H9 (cell line): ENCODE measurements around the gene ST13. TPM values are rescaled to one million over a fixed set of nuclear protein-coding genes. Genes with fewer than 3 reads are reported as not detected.

Source experiments
- DNase-seq: peaks from one replicate; pipeline ENCODE4 v3.0.0-alpha.2; 2017
- H2AFZ ChIP-seq: one replicate; pipeline ENCODE4 v1.6.1; 2013; ENCODE audit warnings: mild to moderate bottlenecking, low read length, control low read depth, moderate library complexity
- H2AK5ac ChIP-seq: 2 replicates; pipeline ENCODE4 v1.6.1; 2013; ENCODE audit warnings: low read length, control low read depth, mixed read lengths; ENCODE audit not compliant: insufficient read length
- H2BK120ac ChIP-seq: one replicate; pipeline ENCODE4 v1.6.1; 2013; ENCODE audit warnings: low read depth, mild to moderate bottlenecking, low read length, control low read depth, inconsistent platforms; ENCODE audit not compliant: poor library complexity, severe bottlenecking
- H2BK12ac ChIP-seq: 2 replicates; pipeline ENCODE4 v1.6.1; 2013; ENCODE audit warnings: low read length, control low read depth, mixed read lengths, low read depth; ENCODE audit not compliant: insufficient read length
- H2BK15ac ChIP-seq: 2 replicates; pipeline ENCODE4 v1.6.1; 2013; ENCODE audit warnings: low read depth, low read length, control low read depth
- H2BK20ac ChIP-seq: one replicate; pipeline ENCODE4 v1.6.1; 2013; ENCODE audit warnings: low read depth, mild to moderate bottlenecking, low read length, control low read depth, inconsistent platforms; ENCODE audit not compliant: poor library complexity, severe bottlenecking
- H2BK5ac ChIP-seq: 2 replicates; pipeline ENCODE4 v1.6.1; 2013; ENCODE audit warnings: low read length, control low read depth, mixed read lengths; ENCODE audit not compliant: insufficient read length
- H3K14ac ChIP-seq: 2 replicates; pipeline ENCODE4 v1.6.1; 2013; ENCODE audit warnings: low read length, control low read depth; ENCODE audit not compliant: insufficient read depth
- H3K18ac ChIP-seq: 2 replicates; pipeline ENCODE4 v1.6.1; 2013; ENCODE audit warnings: low read depth, mild to moderate bottlenecking, mixed read lengths, low read length, control low read depth; ENCODE audit not compliant: insufficient read length
- H3K23ac ChIP-seq: 2 replicates; pipeline ENCODE4 v1.6.1; 2013; ENCODE audit warnings: low read length, control low read depth, mixed read lengths, low read depth; ENCODE audit not compliant: insufficient read length
- H3K23me2 ChIP-seq: 2 replicates; pipeline ENCODE4 v1.6.1; 2013; ENCODE audit warnings: low read depth, mild to moderate bottlenecking, mixed read lengths, low read length, control low read depth; ENCODE audit not compliant: insufficient read length, poor library complexity, severe bottlenecking
- H3K27ac ChIP-seq: 2 replicates; pipeline ENCODE4 v1.5.1; 2013; ENCODE audit warnings: low read length, control low read depth, mixed read lengths, low read depth; ENCODE audit not compliant: insufficient read length
- H3K27me3 ChIP-seq: 2 replicates; pipeline ENCODE4 v1.6.1; 2013; ENCODE audit warnings: low read length, control low read depth, inconsistent platforms; ENCODE audit not compliant: insufficient read depth
- H3K4ac ChIP-seq: 2 replicates; pipeline ENCODE4 v1.6.1; 2013; ENCODE audit warnings: low read depth, mild to moderate bottlenecking, control low read depth, inconsistent platforms, low read length, moderate library complexity
- H3K4me1 ChIP-seq: 2 replicates; pipeline ENCODE4 v1.6.1; 2013; ENCODE audit warnings: low read length, control low read depth, inconsistent platforms; ENCODE audit not compliant: insufficient read depth
- H3K4me2 ChIP-seq: 2 replicates; pipeline ENCODE4 v1.6.1; 2013; ENCODE audit warnings: low read length, control low read depth, mixed read lengths; ENCODE audit not compliant: insufficient read length, insufficient read depth
- H3K56ac ChIP-seq: 2 replicates; pipeline ENCODE4 v1.6.1; 2013; ENCODE audit warnings: low read depth, mild to moderate bottlenecking, mixed read lengths, low read length, control low read depth; ENCODE audit not compliant: insufficient read length
- H3K79me1 ChIP-seq: 2 replicates; pipeline ENCODE4 v1.6.1; 2013; ENCODE audit warnings: low read depth, mild to moderate bottlenecking, moderate library complexity, low read length, control low read depth, inconsistent platforms; ENCODE audit not compliant: insufficient read depth, poor library complexity, severe bottlenecking
- H3K79me2 ChIP-seq: 2 replicates; pipeline ENCODE4 v1.6.1; 2013; ENCODE audit warnings: low read length, control low read depth, inconsistent platforms; ENCODE audit not compliant: insufficient read depth
- H3K9ac ChIP-seq: 2 replicates; pipeline ENCODE4 v1.6.1; 2013; ENCODE audit warnings: low read length, control low read depth, mixed read lengths; ENCODE audit not compliant: insufficient read length; ENCODE audit errors: extremely low read depth
- H3K9me3 ChIP-seq: one replicate; pipeline ENCODE4 v1.6.1; 2013; ENCODE audit warnings: low read depth, low read length, inconsistent platforms; ENCODE audit not compliant: control insufficient read depth
- H3T11ph ChIP-seq: one replicate; pipeline ENCODE4 v1.6.1; 2013; ENCODE audit warnings: mild to moderate bottlenecking, low read length, control low read depth, inconsistent platforms
- H4K20me1 ChIP-seq: one replicate; pipeline ENCODE4 v1.6.1; 2013; ENCODE audit not compliant: control insufficient read depth, insufficient read length, insufficient read depth
- H4K5ac ChIP-seq: 2 replicates; pipeline ENCODE4 v1.6.1; 2013; ENCODE audit warnings: low read depth, mild to moderate bottlenecking, mixed read lengths, low read length, control low read depth; ENCODE audit not compliant: insufficient read length
- H4K8ac ChIP-seq: replicated peaks from 2 replicates; pipeline ENCODE4 v1.6.1; 2013; ENCODE audit warnings: low read length, control low read depth, mixed read lengths, low read depth; ENCODE audit not compliant: insufficient read length
- H4K91ac ChIP-seq: 2 replicates; pipeline ENCODE4 v1.6.1; 2013; ENCODE audit warnings: low read depth, mild to moderate bottlenecking, moderate library complexity, mixed read lengths, low read length, control low read depth; ENCODE audit not compliant: insufficient read length
- H3K27ac Mint-ChIP-seq, 3 experiments: 2 replicates in 2 of 3; 3 replicates in 1 of 3; pipeline ENCODE4 v1.8.0; 2020 to 2021; ENCODE audit warnings: mixed read lengths in 3 of 3, mild to moderate bottlenecking in 1 of 3, moderate library complexity in 1 of 3
- H3K27me3 Mint-ChIP-seq: 2 replicates; pipeline ENCODE4 v1.8.0; 2021; ENCODE audit warnings: low read depth, mild to moderate bottlenecking, moderate library complexity, mixed read lengths
- H3K36me3 Mint-ChIP-seq, 3 experiments: 2 replicates in 2 of 3; 3 replicates in 1 of 3; pipeline ENCODE4 v1.8.0; 2020 to 2021; ENCODE audit warnings: low read depth in 3 of 3, mixed read lengths in 3 of 3; ENCODE audit not compliant: insufficient read depth in 1 of 3
- H3K4me1 Mint-ChIP-seq, 2 experiments: 2 replicates each; pipeline ENCODE4 v1.8.0; 2020; ENCODE audit warnings: mixed read lengths in 2 of 2
- H3K4me3 Mint-ChIP-seq, 2 experiments: 2 replicates in 1 of 2; 3 replicates in 1 of 2; pipeline ENCODE4 v1.8.0; 2020 to 2021; ENCODE audit warnings: mild to moderate bottlenecking in 2 of 2, mixed read lengths in 2 of 2, moderate library complexity in 1 of 2
- H3K9me3 Mint-ChIP-seq, 2 experiments: 2 replicates in 1 of 2; 3 replicates in 1 of 2; pipeline ENCODE4 v1.8.0; 2020; ENCODE audit warnings: mild to moderate bottlenecking in 2 of 2, mixed read lengths in 2 of 2, moderate library complexity in 1 of 2
- WGBS: extraction: QIAGEN DNeasy Blood & Tissue Kit; methylation state at CpG from one replicate; pipeline ENCODE4 v1.1.7; 2013; ENCODE audit warnings: missing lambda C conversion rate, low lambda C conversion rate, mixed read lengths; ENCODE audit not compliant: insufficient read length; ENCODE audit errors: extremely low coverage; 5-methylcytosine and 5-hydroxymethylcytosine counted together
- total RNA-seq: library from RNA; stranded (reverse); gene quantifications from 2 replicates; pipeline ENCODE4 v1.2.1, GENCODE V29; 2021
- TF ChIP-seq, protein P1 (sequence below): fragments of 200-600 bp; sonication (generic); conservative IDR thresholded peaks from 3 replicates; pipeline ENCODE4 v1.8.0; 2021; ENCODE audit warnings: antibody characterized with exemption, mild to moderate bottlenecking

ST13 gene
- total RNA-seq, 1 experiment from 2014 or later, result 353 TPM

DNA sequence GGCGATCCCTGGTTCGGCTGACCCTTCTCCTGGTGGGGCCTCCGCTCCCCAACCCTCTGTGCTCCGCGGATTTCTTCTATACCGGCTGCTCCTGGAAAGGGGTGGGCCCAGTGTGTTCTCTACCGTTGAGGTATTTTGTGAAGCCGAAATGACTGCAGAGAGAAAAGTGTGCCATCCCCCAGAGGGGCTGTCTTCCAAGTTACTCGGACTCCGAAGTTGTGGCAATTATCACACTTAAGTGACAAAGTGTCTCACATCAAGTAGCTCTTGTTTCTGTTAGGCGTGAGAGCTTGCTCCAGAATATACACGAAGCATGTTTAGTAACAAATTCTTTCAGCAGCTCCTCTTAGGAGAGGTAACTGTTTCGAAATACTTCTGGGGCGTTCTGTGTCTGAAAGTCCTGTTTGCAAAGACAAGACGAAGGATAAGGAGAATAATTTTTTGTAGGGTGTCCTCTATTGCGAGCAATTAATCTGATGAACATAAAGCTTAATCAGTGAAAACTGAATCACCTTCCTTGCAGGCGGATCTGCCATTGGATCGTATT, 943 bp upstream of the ST13 start:
- no peak overlapping the region for H2BK12ac ChIP-seq
- no peak overlapping the region for H2AK5ac ChIP-seq
- H3K4ac ChIP-seq, result no peak overlapping the region
- peak overlapping the region; percentile 90 for H3K14ac ChIP-seq
- Mint-ChIP-seq H3K4me3 (peak overlapping the region; percentile 99), H3K9me3 (no peaks in the 10 kb centered on the region), H3K27ac (peak overlapping the region; percentile 99 to 100 (median 100)), H3K4me1 (peaks cover 26 to 28% of the 10 kb centered on the region in 2 experiments), H3K27me3 (no peaks in the 10 kb centered on the region), H3K36me3 (peaks cover 5 to 21% (median 20%) of the 10 kb centered on the region in 3 experiments)
- no peak overlapping the region for H2AFZ ChIP-seq
- peak overlapping the region; percentile 88 for H3K9ac ChIP-seq
- H2BK120ac ChIP-seq, result no peak overlapping the region
- no peak overlapping the region for H2BK5ac ChIP-seq
- H3K79me2 ChIP-seq, result peaks cover 50% of the 10 kb centered on the region; the same call in 1 of the 2 replicates
- no peak overlapping the region for H4K91ac ChIP-seq
- no peak overlapping the region for H2BK20ac ChIP-seq
- H3K9me3 ChIP-seq, result no peaks in the 10 kb centered on the region
- no peak overlapping the region for H3K23ac ChIP-seq
- H4K20me1 ChIP-seq, result no peaks in the 10 kb centered on the region
- H3T11ph ChIP-seq, result no peak overlapping the region
- WGBS, result no CpG with 5 or more reads among the region's 18 CpGs
- peaks cover 5% of the 10 kb centered on the region for H3K23me2 ChIP-seq
- peaks cover 2% of the 10 kb centered on the region; the same call in 1 of the 2 replicates for H3K4me1 ChIP-seq
- H3K27me3 ChIP-seq, result no peaks in the 10 kb centered on the region
- TF ChIP-seq, protein P1, sequence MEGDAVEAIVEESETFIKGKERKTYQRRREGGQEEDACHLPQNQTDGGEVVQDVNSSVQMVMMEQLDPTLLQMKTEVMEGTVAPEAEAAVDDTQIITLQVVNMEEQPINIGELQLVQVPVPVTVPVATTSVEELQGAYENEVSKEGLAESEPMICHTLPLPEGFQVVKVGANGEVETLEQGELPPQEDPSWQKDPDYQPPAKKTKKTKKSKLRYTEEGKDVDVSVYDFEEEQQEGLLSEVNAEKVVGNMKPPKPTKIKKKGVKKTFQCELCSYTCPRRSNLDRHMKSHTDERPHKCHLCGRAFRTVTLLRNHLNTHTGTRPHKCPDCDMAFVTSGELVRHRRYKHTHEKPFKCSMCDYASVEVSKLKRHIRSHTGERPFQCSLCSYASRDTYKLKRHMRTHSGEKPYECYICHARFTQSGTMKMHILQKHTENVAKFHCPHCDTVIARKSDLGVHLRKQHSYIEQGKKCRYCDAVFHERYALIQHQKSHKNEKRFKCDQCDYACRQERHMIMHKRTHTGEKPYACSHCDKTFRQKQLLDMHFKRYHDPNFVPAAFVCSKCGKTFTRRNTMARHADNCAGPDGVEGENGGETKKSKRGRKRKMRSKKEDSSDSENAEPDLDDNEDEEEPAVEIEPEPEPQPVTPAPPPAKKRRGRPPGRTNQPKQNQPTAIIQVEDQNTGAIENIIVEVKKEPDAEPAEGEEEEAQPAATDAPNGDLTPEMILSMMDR, result no peak
- no peak overlapping the region for H4K5ac ChIP-seq
- no peak overlapping the region for H2BK15ac ChIP-seq
- H3K56ac ChIP-seq, result no peak overlapping the region
- H3K79me1 ChIP-seq, result peaks cover 6% of the 10 kb centered on the region
- DNase-seq, result no peak
- peak overlapping the region; percentile 84 for H3K4me2 ChIP-seq
- peak overlapping the region; percentile 55 for H3K18ac ChIP-seq
- H4K8ac ChIP-seq, result no peak overlapping the region
- peak overlapping the region; percentile 97 for H3K27ac ChIP-seq
